CD4-positive, alpha-beta T cell treated with Interleukin-2 at 100 ng/mL for 4 hours (primary cell): ENCODE results near the gene ASTN2.

ENCODE experiments used
- DNase-seq: peaks from one replicate; pipeline ENCODE4 v3.0.0-alpha.2; 2020; ENCODE audit warnings: low spot score

Gene ASTN2

GRCh38 chr9:117303643-117304230 is 111.1 kb downstream of the ASTN2 start:
- no peak for DNase-seq

- DNase-seq, result no peak
Observed at GRCh38 chr9:117302487-117302886, 112.4 kb downstream of the ASTN2 start.

- DNase-seq, result no peak
Observed at GRCh38 chr9:117300371-117301110, 114.3 kb downstream of the ASTN2 start.

GRCh38 chr9:117296453-117296852 is 118.4 kb downstream of the ASTN2 start:
- no peak for DNase-seq

- DNase-seq, result no peak
Observed at GRCh38 chr9:117293206-117294114, 121.4 kb downstream of the ASTN2 start.

- DNase-seq, result no peak
Observed at GRCh38 chr9:117290856-117291622, 123.8 kb downstream of the ASTN2 start.

GRCh38 chr9:117290306-117290840 is 124.5 kb downstream of the ASTN2 start:
- no peak for DNase-seq

GRCh38 chr9:117286245-117286644 is 128.6 kb downstream of the ASTN2 start:
- no peak for DNase-seq

GRCh38 chr9:117284414-117284813 is 130.4 kb downstream of the ASTN2 start:
- DNase-seq, result no peak

GRCh38 chr9:117282541-117282940 is 132.3 kb downstream of the ASTN2 start:
- DNase-seq, result no peak

GRCh38 chr9:117278471-117279035 is 136.3 kb downstream of the ASTN2 start:
- no peak for DNase-seq

- DNase-seq, result no peak
Observed at GRCh38 chr9:117278020-117278419, 136.8 kb downstream of the ASTN2 start.

- DNase-seq, result no peak
Observed at GRCh38 chr9:117276444-117276843, 138.4 kb downstream of the ASTN2 start.

GRCh38 chr9:117273612-117274011 is 141.2 kb downstream of the ASTN2 start:
- DNase-seq, result no peak

GRCh38 chr9:117268847-117269446 is 145.9 kb downstream of the ASTN2 start:
- DNase-seq, result no peak

- no peak for DNase-seq
Observed at GRCh38 chr9:117266855-117267497, 147.9 kb downstream of the ASTN2 start.

- DNase-seq, result no peak
Observed at GRCh38 chr9:117265253-117265652, 149.6 kb downstream of the ASTN2 start.

- no peak for DNase-seq
Observed at GRCh38 chr9:117258184-117258866, 156.5 kb downstream of the ASTN2 start.

GRCh38 chr9:117253261-117253660 is 161.6 kb downstream of the ASTN2 start:
- DNase-seq, result no peak
